Tibial artery (tissue), 4 donors: ENCODE measurements around the gene HSF4.

Experiments
- DNase-seq, 2 donors: peaks; one replicate each; pipeline ENCODE4 v3.0.0-alpha.2; 2019
- H3K27ac ChIP-seq, 2 donors: fragments of 200-600 bp; sonication (generic) in 1 of 2; 1 replicate in 1 of 2; 2 replicates in 1 of 2; pipeline ENCODE4 v1.5.1; 2018 to 2019; ENCODE audit warnings: mild to moderate bottlenecking in 1 of 2
- H3K27me3 ChIP-seq, 2 donors: fragments of 200-600 bp; sonication (generic) in 1 of 2; one replicate each; pipeline versions ENCODE4 v1.5.1 to v1.6.0; 2016 to 2019
- H3K36me3 ChIP-seq, 3 donors: fragments of 200-600 bp; sonication (generic) in 2 of 3; one replicate each; pipeline ENCODE4 v1.5.1; 2016 to 2019; ENCODE audit warnings: mild to moderate bottlenecking in 2 of 3
- H3K4me1 ChIP-seq, 4 donors: fragments of 200-600 bp; sonication (generic) in 2 of 4; 1 replicate in 3 of 4; 2 replicates in 1 of 4; pipeline ENCODE4 v1.5.1; 2016 to 2019
- H3K4me3 ChIP-seq, 2 donors: fragments of 200-600 bp; sonication (generic) in 1 of 2; 1 replicate in 1 of 2; 2 replicates in 1 of 2; pipeline ENCODE4 v1.5.1; 2018 to 2019; ENCODE audit warnings: mild to moderate bottlenecking in 2 of 2
- H3K9me3 ChIP-seq, 3 donors: fragments of 200-600 bp; sonication (generic) in 1 of 3; one replicate each; pipeline ENCODE4 v1.5.1; 2016 to 2019
- intact Hi-C: fragments of 100-400 bp; cut with DNase I; formaldehyde crosslinking; loops from one replicate; pipeline ENCODE4 v1.15.0; 2023; ENCODE audit warnings: low total_unique reads
- TF ChIP-seq, protein P1 (sequence below), 2 experiments: fragments of 200-600 bp in 1 of 2; fragments of 450-650 bp in 1 of 2; IDR thresholded peaks; one replicate each; pipeline ENCODE4 v1.5.1; 2017 to 2019; ENCODE audit warnings: antibody characterized with exemption in 2 of 2, mild to moderate bottlenecking in 1 of 2, moderate library complexity in 1 of 2

The HSF4 gene

GRCh38 chr16:67169642-67170167, 5.2 kb downstream of the HSF4 start:
- TF ChIP-seq, protein P1, sequence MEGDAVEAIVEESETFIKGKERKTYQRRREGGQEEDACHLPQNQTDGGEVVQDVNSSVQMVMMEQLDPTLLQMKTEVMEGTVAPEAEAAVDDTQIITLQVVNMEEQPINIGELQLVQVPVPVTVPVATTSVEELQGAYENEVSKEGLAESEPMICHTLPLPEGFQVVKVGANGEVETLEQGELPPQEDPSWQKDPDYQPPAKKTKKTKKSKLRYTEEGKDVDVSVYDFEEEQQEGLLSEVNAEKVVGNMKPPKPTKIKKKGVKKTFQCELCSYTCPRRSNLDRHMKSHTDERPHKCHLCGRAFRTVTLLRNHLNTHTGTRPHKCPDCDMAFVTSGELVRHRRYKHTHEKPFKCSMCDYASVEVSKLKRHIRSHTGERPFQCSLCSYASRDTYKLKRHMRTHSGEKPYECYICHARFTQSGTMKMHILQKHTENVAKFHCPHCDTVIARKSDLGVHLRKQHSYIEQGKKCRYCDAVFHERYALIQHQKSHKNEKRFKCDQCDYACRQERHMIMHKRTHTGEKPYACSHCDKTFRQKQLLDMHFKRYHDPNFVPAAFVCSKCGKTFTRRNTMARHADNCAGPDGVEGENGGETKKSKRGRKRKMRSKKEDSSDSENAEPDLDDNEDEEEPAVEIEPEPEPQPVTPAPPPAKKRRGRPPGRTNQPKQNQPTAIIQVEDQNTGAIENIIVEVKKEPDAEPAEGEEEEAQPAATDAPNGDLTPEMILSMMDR (IDR thresholded peaks at IDR 0.05): peak in 1 of 2 experiments; percentile 42
- no peaks in the 10 kb centered on the region for H3K9me3 ChIP-seq
- peaks cover 7 to 65% (median 58%) of the 10 kb centered on the region in 4 donors for H3K4me1 ChIP-seq
- H3K4me3 ChIP-seq: peak overlapping the region; percentile 49 to 59
- peaks cover 0 to 15% of the 10 kb centered on the region in 2 donors for H3K27me3 ChIP-seq
- no peaks in the 10 kb centered on the region for H3K36me3 ChIP-seq
- H3K27ac ChIP-seq: peak overlapping the region; percentile 92 to 96
- intact Hi-C loops: no loop called here
- no peak for DNase-seq

- peaks cover 7 to 65% (median 58%) of the 10 kb centered on the region in 4 donors for H3K4me1 ChIP-seq
- H3K4me3 ChIP-seq: peak within 1 kb of the TSS; percentile 49 to 59
- no peaks in the 10 kb centered on the region for H3K9me3 ChIP-seq
- peaks cover 0 to 5% (median 3%) of the 10 kb centered on the region in 3 donors for H3K36me3 ChIP-seq
- peak; percentile 89 to 96 for DNase-seq
- intact Hi-C loops: no loop called here
- H3K27ac ChIP-seq: peak within 1 kb of the TSS; percentile 92 to 96
- TF ChIP-seq, protein P1 (IDR thresholded peaks at IDR 0.05): peak in 1 of 2 experiments; percentile 35
- peaks cover 0 to 9% of the 10 kb centered on the region in 2 donors for H3K27me3 ChIP-seq
Measured at GRCh38 chr16:67170168-67170948, 5.8 kb downstream of the HSF4 start, which contains the start of gene NOL3. TSS of gene NOL3 (plus strand) at chr16:67170538.

DNA sequence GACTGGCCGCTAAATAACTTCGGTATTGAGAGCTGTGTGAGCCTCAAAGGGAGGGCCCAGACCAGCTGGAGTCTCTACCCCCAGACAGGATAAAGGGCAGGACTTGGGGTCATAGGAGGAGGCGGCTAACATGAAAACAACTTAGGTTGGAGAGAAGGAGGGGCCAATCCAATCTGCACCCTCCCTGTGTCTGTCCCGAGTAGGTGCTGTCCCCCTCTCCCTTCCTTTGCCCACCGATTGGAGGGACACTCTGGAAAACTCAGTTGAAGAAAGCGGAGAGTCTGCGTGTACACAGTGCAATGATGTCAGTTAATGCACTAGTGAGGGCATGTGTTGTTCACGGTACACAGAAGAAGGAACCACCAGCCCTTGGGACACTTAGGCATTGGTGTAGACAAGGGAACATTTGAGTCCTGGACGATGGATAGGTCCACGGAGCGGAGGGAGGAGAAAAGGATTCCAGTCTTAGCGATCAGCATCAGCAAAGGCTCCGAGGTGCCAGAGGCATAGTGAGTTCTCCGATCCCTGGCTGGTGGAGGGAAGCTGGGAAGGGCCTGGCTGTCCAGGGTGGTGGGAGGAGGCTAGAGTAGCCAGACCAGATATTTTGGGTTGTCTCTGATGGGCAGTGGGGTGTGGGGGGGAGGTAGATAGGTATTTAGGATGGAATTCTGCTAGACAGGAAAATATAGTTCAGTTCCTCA, 6.6 kb downstream of the HSF4 start:
- peak overlapping the region; percentile 92 to 96 for H3K27ac ChIP-seq
- H3K4me1 ChIP-seq: peaks cover 7 to 59% (median 52%) of the 10 kb centered on the region in 4 donors
- TF ChIP-seq, protein P1 (IDR thresholded peaks at IDR 0.05): no peak
- peaks cover 0 to 1% of the 10 kb centered on the region in 2 donors for H3K27me3 ChIP-seq
- no peak for DNase-seq
- H3K9me3 ChIP-seq: no peaks in the 10 kb centered on the region
- H3K36me3 ChIP-seq: peaks cover 0 to 6% (median 5%) of the 10 kb centered on the region in 3 donors
- peak overlapping the region; percentile 49 to 59 for H3K4me3 ChIP-seq
- intact Hi-C loops: no loop called here

- Histone ChIP-seq H3K36me3 (peaks cover 0 to 12% (median 6%) of the 10 kb centered on the region in 3 donors), H3K27ac (peak overlapping the region; percentile 92 to 96), H3K4me1 (peaks cover 7 to 69% (median 59%) of the 10 kb centered on the region in 4 donors), H3K9me3 (no peaks in the 10 kb centered on the region), H3K27me3 (no peaks in the 10 kb centered on the region), H3K4me3 (peak overlapping the region; percentile 54 to 65)
- TF ChIP-seq, protein P1 (IDR thresholded peaks at IDR 0.05): no peak
- intact Hi-C loops: no loop called here
- DNase-seq: no peak
Measured at GRCh38 chr16:67173323-67173722, 8.8 kb downstream of the HSF4 start.

DNA sequence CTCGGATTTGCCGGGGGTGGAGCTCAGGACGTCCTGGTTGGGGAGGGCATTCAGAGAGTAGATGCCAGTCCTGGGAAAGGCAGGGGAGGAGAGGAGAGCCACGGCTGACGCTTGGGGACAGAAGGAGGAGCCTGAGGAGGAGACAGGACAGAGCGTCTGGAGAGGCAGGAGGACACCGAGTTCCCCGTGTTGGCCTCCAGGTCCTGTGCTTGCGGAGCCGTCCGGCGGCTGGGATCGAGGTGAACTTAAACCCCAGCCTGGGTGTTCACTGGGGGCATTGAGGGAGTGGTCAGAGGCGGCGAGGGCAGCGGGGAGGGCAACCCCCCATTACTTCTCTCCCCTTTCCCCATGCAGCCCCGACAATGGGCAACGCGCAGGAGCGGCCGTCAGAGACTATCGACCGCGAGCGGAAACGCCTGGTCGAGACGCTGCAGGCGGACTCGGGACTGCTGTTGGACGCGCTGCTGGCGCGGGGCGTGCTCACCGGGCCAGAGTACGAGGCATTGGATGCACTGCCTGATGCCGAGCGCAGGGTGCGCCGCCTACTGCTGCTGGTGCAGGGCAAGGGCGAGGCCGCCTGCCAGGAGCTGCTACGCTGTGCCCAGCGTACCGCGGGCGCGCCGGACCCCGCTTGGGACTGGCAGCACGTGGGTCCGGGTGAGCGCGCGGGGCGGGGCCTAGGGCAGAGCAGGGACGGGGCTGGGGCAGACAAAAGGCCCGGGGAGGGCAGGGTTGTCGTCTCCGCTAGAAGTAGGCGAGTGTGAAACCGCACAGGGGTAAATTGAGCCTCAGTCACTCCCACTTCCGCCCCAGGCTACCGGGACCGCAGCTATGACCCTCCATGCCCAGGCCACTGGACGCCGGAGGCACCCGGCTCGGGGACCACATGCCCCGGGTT, 9.5 kb downstream of the HSF4 start:
- Histone ChIP-seq H3K9me3 (no peaks in the 10 kb centered on the region), H3K36me3 (peaks cover 0 to 12% (median 6%) of the 10 kb centered on the region in 3 donors), H3K4me1 (peaks cover 7 to 68% (median 62%) of the 10 kb centered on the region in 4 donors), H3K27me3 (no peaks in the 10 kb centered on the region), H3K27ac (peak overlapping the region; percentile 92 to 96), H3K4me3 (peak overlapping the region; percentile 54 to 65)
- peak; percentile 91 to 97 for DNase-seq
- TF ChIP-seq, protein P1 (IDR thresholded peaks at IDR 0.05): peak; percentile 23 to 32
- intact Hi-C loops: no loop called here
